ENCODE data around the gene HYAL1.

Gene HYAL1

DNA sequence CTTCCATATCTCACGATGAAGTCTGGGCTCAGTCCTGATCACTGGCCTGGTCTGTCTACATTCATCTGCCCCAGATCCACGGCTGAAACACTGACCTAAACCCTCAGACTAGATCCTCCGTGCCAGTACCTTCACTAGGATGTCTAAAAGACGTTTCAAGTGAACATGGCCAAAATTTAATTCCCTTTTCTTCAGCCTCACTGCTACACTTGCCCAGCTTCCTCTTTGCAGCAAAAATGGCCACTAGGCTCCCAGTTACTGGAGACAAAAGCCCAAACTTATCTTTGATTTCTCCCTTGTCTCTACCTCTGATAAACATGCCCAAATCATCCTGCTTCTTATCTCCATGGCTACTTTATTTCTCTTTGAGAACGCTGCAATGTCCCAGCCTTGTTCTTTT lies 35.6 kb upstream of the HYAL1 start:
- no peak for TF ChIP-seq Cebpa-rat (IDR thresholded peaks at IDR 0.05)
- H3K9me3 ChIP-seq (replicated peaks in 1 of 11), result no peaks in the 10 kb centered on the region
- peaks cover 0 to 30% (median 12%) of the 10 kb centered on the region in 11 experiments; a peak in 14 of 22 replicates for H3K27me3 ChIP-seq
- H3K27ac ChIP-seq, result peak overlapping the region; percentile 87 to 99 (median 95)
- peak overlapping the region; percentile 77 to 92 (median 88) for H3K4me3 ChIP-seq
- H3K36me3 ChIP-seq, result peaks cover 10 to 32% (median 26%) of the 10 kb centered on the region in 11 experiments
- peaks cover 31 to 33% (median 31%) of the 10 kb centered on the region in 11 experiments for H4K20me1 ChIP-seq
- H3K4me2 ChIP-seq, result peak overlapping the region; percentile 87 to 100 (median 98)
- H3K4me1 ChIP-seq, result peaks cover 69 to 90% (median 77%) of the 10 kb centered on the region in 10 experiments
- H3K9ac ChIP-seq, result peak overlapping the region; percentile 85 to 98 (median 95)

DNA sequence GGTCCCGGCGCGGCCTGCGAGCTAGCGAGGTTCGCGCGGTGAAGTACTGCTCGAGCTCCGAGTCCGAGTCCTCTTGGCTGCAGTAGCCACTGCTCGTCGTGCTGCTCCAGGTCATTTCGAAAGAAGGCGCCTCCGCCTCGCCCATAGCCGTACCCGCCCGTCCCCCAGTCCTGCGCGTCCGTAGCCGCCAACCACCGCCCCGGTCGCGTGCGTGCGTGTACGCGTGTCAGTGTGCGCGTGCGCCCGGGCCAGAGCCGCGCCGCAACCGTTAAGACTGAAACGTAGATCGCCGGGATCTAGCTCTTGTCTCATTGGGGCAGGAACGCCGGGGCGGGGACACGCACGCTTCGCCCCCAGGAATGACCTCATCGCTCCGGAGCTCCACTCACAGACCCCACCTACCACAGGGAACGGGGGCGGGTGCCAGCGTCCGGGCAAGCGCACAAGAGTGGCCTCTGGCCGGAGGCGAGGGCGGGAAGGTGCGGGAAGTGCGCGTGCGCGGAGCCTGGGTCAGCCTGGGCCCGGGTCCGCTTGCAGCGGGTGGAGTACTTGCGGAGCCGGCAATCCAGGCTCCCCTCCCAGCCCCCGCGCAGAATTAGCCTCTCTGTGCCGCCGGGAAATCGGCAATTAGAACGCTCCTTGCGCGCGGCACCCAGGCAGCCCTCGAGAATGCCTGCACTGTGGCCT lies 33.9 kb upstream of the HYAL1 start:
- Histone ChIP-seq H3K36me3 (peaks cover 25 to 49% (median 43%) of the 10 kb centered on the region in 11 experiments), H3K27ac (peak overlapping the region; percentile 87 to 99 (median 95)), H3K4me3 (peak overlapping the region; percentile 77 to 92 (median 88)), H3K9ac (peak overlapping the region; percentile 85 to 98 (median 95)), H3K9me3 (replicated peaks in 1 of 11) (no peaks in the 10 kb centered on the region), H3K4me1 (peaks cover 64 to 81% (median 70%) of the 10 kb centered on the region in 10 experiments), H4K20me1 (peaks cover 47 to 49% (median 47%) of the 10 kb centered on the region in 11 experiments), H3K4me2 (peak overlapping the region; percentile 87 to 100 (median 98)), H3K27me3 (peaks cover 0 to 30% (median 12%) of the 10 kb centered on the region in 11 experiments; a peak in 14 of 22 replicates)
- TF ChIP-seq Cebpa-rat (IDR thresholded peaks at IDR 0.05), result no peak

DNA sequence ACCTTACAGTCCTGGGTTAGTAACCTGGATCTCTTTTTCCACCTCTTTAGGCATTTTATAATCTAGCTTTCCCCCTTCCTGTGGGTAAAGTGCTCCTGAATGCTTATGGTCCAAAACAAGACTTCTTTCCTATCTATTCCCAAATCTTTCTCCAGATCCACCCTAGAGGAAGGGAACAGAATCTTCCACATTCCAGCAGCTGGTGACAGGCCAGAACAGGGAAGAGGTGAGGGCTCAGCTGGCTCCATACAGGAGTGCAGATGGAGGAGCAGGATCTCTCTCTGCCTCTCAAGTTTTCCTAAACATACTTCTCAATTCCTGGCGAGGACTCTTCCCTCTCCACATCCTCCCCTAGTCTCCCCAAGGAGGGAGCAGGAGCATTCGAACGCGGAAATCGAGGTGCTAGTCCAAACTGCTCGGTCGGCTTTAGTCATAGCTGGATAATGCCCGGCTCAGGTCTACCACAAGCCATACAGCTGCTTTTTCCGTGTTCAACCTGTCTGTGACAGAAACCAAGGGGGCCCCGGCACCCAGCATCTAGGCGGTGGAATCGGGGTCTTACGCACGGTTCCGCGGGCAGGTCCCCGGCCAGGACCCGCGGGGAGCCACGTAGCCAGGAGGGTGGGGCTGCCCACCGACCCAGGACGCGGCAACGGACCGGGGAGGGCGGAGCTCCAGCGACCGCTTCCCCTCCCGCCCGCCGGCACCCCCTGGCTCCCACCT lies 33.2 kb upstream of the HYAL1 start:
- no peak for TF ChIP-seq Cebpa-rat (IDR thresholded peaks at IDR 0.05)
- Histone ChIP-seq H3K4me3 (peak overlapping the region; percentile 77 to 92 (median 88)), H3K27ac (peak overlapping the region; percentile 64 to 99 (median 95)), H3K36me3 (peaks cover 32 to 56% (median 50%) of the 10 kb centered on the region in 11 experiments), H3K27me3 (peaks cover 0 to 25% (median 12%) of the 10 kb centered on the region in 11 experiments; a peak in 14 of 22 replicates), H3K9ac (peak overlapping the region; percentile 85 to 98 (median 94)), H3K9me3 (replicated peaks in 1 of 11) (no peaks in the 10 kb centered on the region), H3K4me1 (peaks cover 57 to 74% (median 66%) of the 10 kb centered on the region in 10 experiments), H3K4me2 (peak overlapping the region; percentile 87 to 100 (median 98)), H4K20me1 (peaks cover 54 to 57% (median 54%) of the 10 kb centered on the region in 11 experiments)

DNA sequence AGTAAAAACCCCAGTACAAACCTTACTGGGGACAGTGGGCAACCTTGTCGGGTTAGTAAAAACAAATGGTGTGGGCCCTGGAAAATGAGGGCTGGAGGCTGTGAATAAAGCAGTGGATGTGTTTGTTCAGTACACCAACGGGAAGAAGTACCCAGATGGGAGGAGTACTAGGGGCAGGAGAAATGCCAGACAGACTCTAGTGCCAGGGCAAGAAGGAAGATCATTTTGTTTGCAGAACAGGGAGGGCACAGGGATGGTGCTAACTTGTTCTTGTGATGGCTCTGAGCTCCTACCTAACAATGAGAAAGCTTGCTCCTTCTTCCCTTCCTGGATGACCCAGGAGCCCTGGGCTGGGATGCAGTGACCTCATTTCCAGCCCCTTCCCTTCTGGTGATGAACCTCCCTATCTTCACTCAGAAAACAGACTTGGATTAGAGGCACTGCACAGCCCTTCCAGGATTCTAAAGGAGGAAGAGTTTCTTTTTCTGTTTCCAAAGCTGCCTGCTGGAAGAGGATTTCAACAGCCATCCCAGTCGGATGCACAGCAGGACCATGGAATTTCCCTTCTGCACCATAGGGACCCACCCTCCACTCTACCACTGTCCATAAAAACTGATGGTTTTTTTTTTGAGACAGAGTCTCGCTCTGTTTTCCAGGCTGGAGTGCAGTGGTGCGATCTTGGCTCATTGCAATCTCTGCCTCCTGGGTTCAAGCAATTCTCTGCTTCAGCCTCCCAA lies 31.1 kb upstream of the HYAL1 start:
- peak overlapping the region in 7 of 11 experiments; percentile 3 to 37 (median 31); a peak in 7 of 22 replicates for H3K27ac ChIP-seq
- H3K9ac ChIP-seq, result peak overlapping the region; percentile 28 to 97 (median 92); a peak in 20 of 22 replicates
- H3K4me3 ChIP-seq, result peak overlapping the region in 6 of 10 experiments; percentile 15 to 89 (median 84); a peak in 8 of 20 replicates
- H3K36me3 ChIP-seq, result peaks cover 53 to 77% (median 71%) of the 10 kb centered on the region in 11 experiments
- H3K4me2 ChIP-seq, result peak overlapping the region; percentile 87 to 100 (median 98)
- TF ChIP-seq Cebpa-rat (IDR thresholded peaks at IDR 0.05), result no peak
- peaks cover 74 to 78% (median 76%) of the 10 kb centered on the region in 11 experiments for H4K20me1 ChIP-seq
- peaks cover 45 to 60% (median 55%) of the 10 kb centered on the region in 10 experiments for H3K4me1 ChIP-seq
- peaks cover 0 to 4% (median under 1%) of the 10 kb centered on the region in 11 experiments; a peak in 8 of 22 replicates for H3K27me3 ChIP-seq
- H3K9me3 ChIP-seq (replicated peaks in 1 of 11), result no peaks in the 10 kb centered on the region

DNA sequence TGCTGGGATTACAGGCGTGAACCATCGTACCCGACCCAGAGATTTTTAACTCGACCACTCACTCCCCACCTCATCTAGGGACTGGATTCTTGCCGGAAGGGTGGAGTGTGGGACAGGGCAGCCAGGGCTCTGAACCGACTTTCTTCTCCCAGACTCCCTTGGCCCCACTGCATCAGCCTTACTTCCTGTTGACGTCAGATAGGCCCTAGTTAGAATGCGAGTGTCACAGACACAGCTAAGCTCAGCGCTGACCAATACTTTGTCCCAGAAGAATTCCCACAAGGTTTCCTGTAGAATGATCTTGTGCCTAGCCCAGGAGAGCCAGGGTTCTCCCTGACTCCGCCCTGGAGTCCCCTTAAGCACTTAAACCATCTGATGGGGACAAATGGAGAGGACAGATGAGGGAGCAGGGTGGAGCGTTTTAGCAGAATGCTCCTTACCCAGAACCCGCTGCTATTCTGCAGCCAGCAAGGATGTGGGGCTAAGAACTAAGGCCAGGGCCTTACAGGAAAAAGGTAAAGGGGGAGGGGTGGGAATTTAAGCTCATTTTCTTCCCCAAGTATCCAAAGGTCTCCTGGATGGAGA lies 30.5 kb upstream of the HYAL1 start:
- peak overlapping the region; percentile 87 to 100 (median 98) for H3K4me2 ChIP-seq
- no peak for TF ChIP-seq Cebpa-rat (IDR thresholded peaks at IDR 0.05)
- H3K9ac ChIP-seq, result peak overlapping the region; percentile 28 to 97 (median 92); a peak in 21 of 22 replicates
- peak overlapping the region in 8 of 11 experiments; percentile 3 to 49 (median 31); a peak in 9 of 22 replicates for H3K27ac ChIP-seq
- peaks cover 74 to 84% (median 80%) of the 10 kb centered on the region in 11 experiments for H4K20me1 ChIP-seq
- H3K27me3 ChIP-seq, result no peaks in the 10 kb centered on the region
- H3K4me3 ChIP-seq, result peak overlapping the region in 3 of 10 experiments; percentile 10 to 87 (median 26); a peak in 2 of 20 replicates
- no peaks in the 10 kb centered on the region for H3K9me3 ChIP-seq (replicated peaks in 1 of 11)
- H3K4me1 ChIP-seq, result peaks cover 42 to 61% (median 54%) of the 10 kb centered on the region in 10 experiments
- H3K36me3 ChIP-seq, result peaks cover 58 to 84% (median 77%) of the 10 kb centered on the region in 11 experiments

DNA sequence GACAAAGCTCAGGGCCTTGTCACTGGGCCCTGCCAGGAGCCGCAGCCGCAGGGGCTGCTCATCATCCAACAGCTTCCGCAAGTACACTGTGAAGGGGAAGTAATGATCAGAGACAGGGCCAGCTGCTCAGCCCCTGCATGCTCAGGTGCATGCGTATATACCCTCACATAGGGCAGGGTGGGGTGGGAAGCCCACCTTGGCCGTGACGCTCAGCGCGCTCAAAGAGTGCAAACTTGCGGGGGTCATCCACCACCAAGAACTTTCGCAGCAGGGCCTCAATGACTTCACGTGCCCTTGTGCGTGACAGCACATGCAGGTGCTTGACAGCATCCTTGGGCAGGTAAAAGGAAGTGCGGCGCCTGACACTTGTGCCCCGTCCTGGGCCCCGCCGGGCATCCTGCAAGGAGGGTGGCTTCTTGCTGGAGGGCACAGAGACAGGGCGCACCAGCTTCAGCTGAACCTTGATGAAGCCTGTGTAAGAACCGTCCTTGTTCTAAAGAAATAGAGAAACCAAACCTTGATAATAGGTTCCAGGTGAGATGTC lies 28.1 kb upstream of the HYAL1 start:
- Histone ChIP-seq H3K4me2 (no peak overlapping the region), H3K27me3 (no peaks in the 10 kb centered on the region), H4K20me1 (peaks cover 68 to 90% (median 83%) of the 10 kb centered on the region in 11 experiments), H3K36me3 (peaks cover 60 to 84% (median 76%) of the 10 kb centered on the region in 11 experiments), H3K9ac (peak overlapping the region in 4 of 11 experiments; percentile 7 to 92 (median 24); a peak in 2 of 22 replicates), H3K4me3 (no peak overlapping the region), H3K9me3 (replicated peaks in 1 of 11) (no peaks in the 10 kb centered on the region), H3K4me1 (peaks cover 51 to 70% (median 59%) of the 10 kb centered on the region in 10 experiments), H3K27ac (no peak overlapping the region)
- TF ChIP-seq Cebpa-rat (IDR thresholded peaks at IDR 0.05), result no peak

DNA sequence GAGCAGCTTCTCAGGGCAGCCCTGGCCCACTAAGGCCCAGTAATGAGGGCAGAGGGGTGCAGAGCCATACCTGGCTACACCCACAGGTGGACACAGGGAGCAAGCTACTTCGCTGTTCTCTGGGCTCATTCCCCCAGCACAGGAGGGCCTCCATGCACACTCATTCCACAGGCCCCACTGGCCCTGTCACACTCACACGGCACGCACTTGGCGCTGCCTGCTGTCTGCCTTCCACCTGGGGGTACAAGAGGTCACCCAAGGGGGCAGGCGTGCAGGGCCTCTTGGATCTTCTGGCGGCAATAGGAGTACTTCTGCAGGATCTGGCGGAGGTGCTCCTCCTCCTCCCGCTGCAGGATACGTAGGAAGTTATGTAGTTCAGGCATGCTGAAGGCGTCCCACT lies 27.0 kb upstream of the HYAL1 start:
- Histone ChIP-seq H3K4me1 (peaks cover 42 to 70% (median 57%) of the 10 kb centered on the region in 10 experiments), H3K9me3 (replicated peaks in 1 of 11) (no peaks in the 10 kb centered on the region), H3K36me3 (peaks cover 62 to 84% (median 78%) of the 10 kb centered on the region in 11 experiments), H4K20me1 (peaks cover 57 to 86% (median 72%) of the 10 kb centered on the region in 11 experiments), H3K4me2 (no peak overlapping the region), H3K4me3 (no peak overlapping the region), H3K27ac (no peak overlapping the region), H3K27me3 (no peaks in the 10 kb centered on the region), H3K9ac (peak overlapping the region in 2 of 11 experiments; percentile 5 to 31; a peak in 2 of 22 replicates)
- TF ChIP-seq Cebpa-rat (IDR thresholded peaks at IDR 0.05), result no peak

Data from BLaER1 treated with 17β-estradiol and CSF1 and Interleukin-3, amounts not matched to agents 10 nM and 100 nM (cell line).